ENCODE results near the gene PF4V1.

The PF4V1 gene

DNA sequence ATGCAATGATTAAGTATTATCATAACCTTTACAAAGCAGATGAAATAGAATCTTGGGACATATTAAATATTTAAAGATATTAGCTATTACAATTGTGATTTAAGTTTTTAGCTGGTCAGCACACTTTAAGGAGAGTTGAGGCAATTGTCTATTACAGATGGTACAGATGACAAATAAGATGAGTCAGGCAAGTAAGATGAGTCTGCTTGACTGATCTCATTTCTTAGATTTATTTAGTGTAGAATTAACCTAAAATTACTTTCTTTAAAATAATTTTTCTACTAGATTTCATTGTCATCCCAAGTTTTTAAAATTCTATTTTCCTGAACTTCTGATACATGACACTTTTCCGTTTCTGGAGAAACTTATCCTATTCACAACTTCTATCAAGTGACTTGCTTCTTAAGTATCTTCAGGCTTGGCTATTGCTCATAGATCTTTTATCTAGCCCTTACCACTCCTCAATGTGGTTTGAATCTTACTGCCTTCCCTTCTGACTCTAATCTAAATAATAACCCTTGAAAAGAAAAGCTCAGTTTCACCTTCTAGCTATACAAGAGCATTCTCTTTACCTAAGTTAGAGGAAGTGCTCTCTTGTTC lies 49.0 kb downstream of the PF4V1 start:
- H3K4me1 ChIP-seq (ENCODE audit: insufficient read depth, poor library complexity, severe bottlenecking) = no peaks in the 10 kb centered on the region
- TF ChIP-seq, protein P1, sequence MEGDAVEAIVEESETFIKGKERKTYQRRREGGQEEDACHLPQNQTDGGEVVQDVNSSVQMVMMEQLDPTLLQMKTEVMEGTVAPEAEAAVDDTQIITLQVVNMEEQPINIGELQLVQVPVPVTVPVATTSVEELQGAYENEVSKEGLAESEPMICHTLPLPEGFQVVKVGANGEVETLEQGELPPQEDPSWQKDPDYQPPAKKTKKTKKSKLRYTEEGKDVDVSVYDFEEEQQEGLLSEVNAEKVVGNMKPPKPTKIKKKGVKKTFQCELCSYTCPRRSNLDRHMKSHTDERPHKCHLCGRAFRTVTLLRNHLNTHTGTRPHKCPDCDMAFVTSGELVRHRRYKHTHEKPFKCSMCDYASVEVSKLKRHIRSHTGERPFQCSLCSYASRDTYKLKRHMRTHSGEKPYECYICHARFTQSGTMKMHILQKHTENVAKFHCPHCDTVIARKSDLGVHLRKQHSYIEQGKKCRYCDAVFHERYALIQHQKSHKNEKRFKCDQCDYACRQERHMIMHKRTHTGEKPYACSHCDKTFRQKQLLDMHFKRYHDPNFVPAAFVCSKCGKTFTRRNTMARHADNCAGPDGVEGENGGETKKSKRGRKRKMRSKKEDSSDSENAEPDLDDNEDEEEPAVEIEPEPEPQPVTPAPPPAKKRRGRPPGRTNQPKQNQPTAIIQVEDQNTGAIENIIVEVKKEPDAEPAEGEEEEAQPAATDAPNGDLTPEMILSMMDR (IDR thresholded peaks at IDR 0.05; ENCODE audit: poor library complexity, severe bottlenecking) = no peak
- DNase-seq (ENCODE audit: low spot score) (no peak), ATAC-seq (ENCODE audit: low read depth) (peak; percentile 65)
- H3K9me3 ChIP-seq (ENCODE audit: severe bottlenecking) = no peaks in the 10 kb centered on the region
- H3K27ac ChIP-seq (ENCODE audit: poor library complexity, severe bottlenecking) = peak overlapping the region; percentile 43
- no peaks in the 10 kb centered on the region for H3K36me3 ChIP-seq (ENCODE audit: low read depth)
- no peaks in the 10 kb centered on the region for H3K27me3 ChIP-seq (ENCODE audit: insufficient read depth, poor library complexity, severe bottlenecking)
- no peak overlapping the region for H3K4me3 ChIP-seq (ENCODE audit: severe bottlenecking)

DNA sequence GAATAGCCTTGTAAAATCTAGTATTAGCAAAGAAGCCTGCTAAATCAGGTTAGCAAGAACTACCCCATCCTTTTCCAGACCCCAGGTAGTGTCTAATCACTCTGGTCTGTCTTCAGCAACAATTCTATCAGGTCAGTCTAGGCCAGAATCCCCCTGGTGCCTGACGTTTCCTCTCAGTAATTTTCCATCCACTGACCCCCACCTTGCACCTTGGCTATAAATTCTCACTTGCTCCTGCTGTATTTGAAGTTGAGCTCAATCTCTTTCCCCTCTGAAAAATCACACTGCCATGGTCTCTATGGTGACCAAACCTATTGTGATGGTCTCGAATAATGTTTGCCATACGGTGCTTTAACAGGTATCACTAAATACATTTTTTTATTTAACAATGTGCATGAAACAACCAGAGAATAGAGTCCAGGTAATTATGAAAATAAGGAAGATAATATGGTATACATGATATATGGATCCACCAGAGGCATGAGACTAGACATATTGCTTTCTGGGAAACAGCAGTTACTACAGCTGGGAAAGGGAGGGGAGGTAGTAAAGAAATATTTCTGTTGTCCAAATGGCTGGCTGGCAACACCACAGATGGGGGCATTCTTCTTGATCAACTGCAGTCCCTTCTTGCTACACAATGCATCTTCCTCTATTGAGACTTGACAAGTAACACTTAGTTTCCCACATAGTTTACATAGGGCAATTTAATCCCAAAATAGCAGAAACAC lies 49.9 kb downstream of the PF4V1 start:
- ATAC-seq (ENCODE audit: low read depth) = no peak
- peak overlapping the region; percentile 43 for H3K27ac ChIP-seq (ENCODE audit: poor library complexity, severe bottlenecking)

More for the DNA sequence above, 49.9 kb downstream of the PF4V1 start:
- Histone ChIP-seq H3K4me3 (ENCODE audit: severe bottlenecking) (no peak overlapping the region), H3K27me3 (ENCODE audit: insufficient read depth, poor library complexity, severe bottlenecking) (no peaks in the 10 kb centered on the region), H3K9me3 (ENCODE audit: severe bottlenecking) (no peaks in the 10 kb centered on the region), H3K4me1 (ENCODE audit: insufficient read depth, poor library complexity, severe bottlenecking) (no peaks in the 10 kb centered on the region), H3K36me3 (ENCODE audit: low read depth) (no peaks in the 10 kb centered on the region)
- DNase-seq (ENCODE audit: low spot score) = no peak
- TF ChIP-seq, protein P1 (IDR thresholded peaks at IDR 0.05; ENCODE audit: poor library complexity, severe bottlenecking) = no peak

Data from RWPE2 (cell line).